ENCODE measurements around the gene DUSP14. TPM values are rescaled to one million over a fixed set of nuclear protein-coding genes. Genes with fewer than 3 reads are reported as not detected.

The DUSP14 gene
- total and polyA plus RNA-seq, 2 of the 13 experiments (the other 11 are each of a cell fraction or from before 2014, with no cell fraction given): 33.5 to 39.8 TPM

DNA sequence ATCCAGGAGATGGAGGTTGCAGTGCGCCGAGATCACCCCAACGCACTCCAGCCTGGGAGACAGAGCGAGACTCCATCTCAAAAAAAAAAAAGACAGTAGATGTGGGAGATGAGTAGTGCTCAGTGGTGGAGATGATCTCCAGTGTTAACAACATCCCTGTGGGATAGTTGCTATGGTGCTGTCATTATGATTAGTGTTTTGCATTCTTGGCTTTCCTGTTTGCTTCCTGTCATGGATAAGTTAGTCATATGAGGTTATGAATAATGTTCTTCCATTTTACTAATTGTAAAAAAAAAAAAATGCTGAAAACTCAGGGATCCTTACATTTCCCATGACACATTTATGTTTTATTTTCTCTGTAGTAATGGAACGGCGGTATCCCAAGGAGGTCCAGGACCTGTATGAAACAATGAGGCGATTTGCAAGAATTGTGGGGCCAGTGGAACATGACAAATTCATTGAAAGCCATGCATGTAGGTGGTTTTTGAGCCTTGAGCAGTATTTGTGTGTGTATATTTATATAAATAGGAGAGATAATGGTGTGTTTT is 24.5 kb upstream of the DUSP14 start (continued):
- no peak for TF ChIP-seq EZH2 (conservative IDR thresholded peaks at IDR 0.05; ENCODE audit: low read depth, low read length)

DNA sequence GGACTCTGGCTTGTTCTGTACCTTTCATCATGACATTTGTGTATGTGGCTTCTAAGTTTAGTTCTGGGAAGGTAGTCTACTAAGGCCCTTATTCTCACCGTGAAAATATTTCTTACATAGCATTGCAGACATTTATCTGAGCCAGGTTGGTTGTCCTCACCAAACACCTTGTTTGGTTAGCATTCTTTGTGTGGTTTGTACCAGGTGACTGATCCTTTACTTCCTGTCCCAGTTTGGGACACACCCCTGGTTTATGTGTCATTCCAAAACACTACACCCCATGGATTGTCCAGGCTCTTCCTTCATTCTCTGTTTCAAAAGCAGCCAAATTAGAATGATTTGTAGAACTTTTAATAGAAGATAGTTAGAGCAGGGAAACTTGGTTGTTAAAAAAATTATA is 23.2 kb upstream of the DUSP14 start:
- in situ Hi-C loops (cut with HindIII; ENCODE audit: extremely low pct_ligation_motif_present, low pct_unique_long_range_greater_than_20kb) (no loop called here), intact Hi-C loops (cut with micrococcal nuclease; ENCODE audit: unreplicated experiment) (no loop called here)
- Histone ChIP-seq H3K9ac (ENCODE audit: insufficient read depth, low read depth, low read length) (no peak overlapping the region), H3K4me1 (ENCODE audit: insufficient read depth, low read length) (no peaks in the 10 kb centered on the region), H4K20me1 (ENCODE audit: insufficient read depth, low read length) (no peaks in the 10 kb centered on the region), H3K36me3 (replicated peaks in 1 of 2; ENCODE audit: control insufficient read depth in 1 of 2, insufficient read depth in 2 of 2, low read length in 2 of 2) (peaks cover 0 to 30% of the 10 kb centered on the region in 2 experiments; a peak in 3 of 5 replicates), H2AFZ (ENCODE audit: low read length) (no peak overlapping the region), H3K27me3 (ENCODE audit: control insufficient read depth in 1 of 2, insufficient read depth in 2 of 2, low read length in 2 of 2) (no peaks in the 10 kb centered on the region), H3K79me2 (ENCODE audit: insufficient read depth, low read length) (no peaks in the 10 kb centered on the region), H3K4me2 (ENCODE audit: low read depth, low read length) (no peak overlapping the region), H3K9me3 (ENCODE audit: low read length) (no peaks in the 10 kb centered on the region), H3K4me3 (replicated peaks in 1 of 3; ENCODE audit: insufficient read depth in 1 of 3, low read depth in 2 of 3, low read length in 3 of 3) (no peak overlapping the region), H3K27ac (ENCODE audit: extremely low read length, insufficient read depth, low read length) (no peak overlapping the region)
- 88% methylated on average over 1 of the region's 1 CpG for WGBS (ENCODE audit: low lambda C conversion rate)
- CTCF ChIA-PET (ENCODE audit: low intra/inter-chr PET ratio, low total read pairs): no interaction called here
- BruUV-seq (replicated peaks): no TSS peak
- ATAC-seq (no peak), DNase-seq (ENCODE audit: low spot score) (no peak), FAIRE-seq (no peak)
- POLR2A ChIA-PET: no interaction called here
- TF ChIP-seq, protein P1, sequence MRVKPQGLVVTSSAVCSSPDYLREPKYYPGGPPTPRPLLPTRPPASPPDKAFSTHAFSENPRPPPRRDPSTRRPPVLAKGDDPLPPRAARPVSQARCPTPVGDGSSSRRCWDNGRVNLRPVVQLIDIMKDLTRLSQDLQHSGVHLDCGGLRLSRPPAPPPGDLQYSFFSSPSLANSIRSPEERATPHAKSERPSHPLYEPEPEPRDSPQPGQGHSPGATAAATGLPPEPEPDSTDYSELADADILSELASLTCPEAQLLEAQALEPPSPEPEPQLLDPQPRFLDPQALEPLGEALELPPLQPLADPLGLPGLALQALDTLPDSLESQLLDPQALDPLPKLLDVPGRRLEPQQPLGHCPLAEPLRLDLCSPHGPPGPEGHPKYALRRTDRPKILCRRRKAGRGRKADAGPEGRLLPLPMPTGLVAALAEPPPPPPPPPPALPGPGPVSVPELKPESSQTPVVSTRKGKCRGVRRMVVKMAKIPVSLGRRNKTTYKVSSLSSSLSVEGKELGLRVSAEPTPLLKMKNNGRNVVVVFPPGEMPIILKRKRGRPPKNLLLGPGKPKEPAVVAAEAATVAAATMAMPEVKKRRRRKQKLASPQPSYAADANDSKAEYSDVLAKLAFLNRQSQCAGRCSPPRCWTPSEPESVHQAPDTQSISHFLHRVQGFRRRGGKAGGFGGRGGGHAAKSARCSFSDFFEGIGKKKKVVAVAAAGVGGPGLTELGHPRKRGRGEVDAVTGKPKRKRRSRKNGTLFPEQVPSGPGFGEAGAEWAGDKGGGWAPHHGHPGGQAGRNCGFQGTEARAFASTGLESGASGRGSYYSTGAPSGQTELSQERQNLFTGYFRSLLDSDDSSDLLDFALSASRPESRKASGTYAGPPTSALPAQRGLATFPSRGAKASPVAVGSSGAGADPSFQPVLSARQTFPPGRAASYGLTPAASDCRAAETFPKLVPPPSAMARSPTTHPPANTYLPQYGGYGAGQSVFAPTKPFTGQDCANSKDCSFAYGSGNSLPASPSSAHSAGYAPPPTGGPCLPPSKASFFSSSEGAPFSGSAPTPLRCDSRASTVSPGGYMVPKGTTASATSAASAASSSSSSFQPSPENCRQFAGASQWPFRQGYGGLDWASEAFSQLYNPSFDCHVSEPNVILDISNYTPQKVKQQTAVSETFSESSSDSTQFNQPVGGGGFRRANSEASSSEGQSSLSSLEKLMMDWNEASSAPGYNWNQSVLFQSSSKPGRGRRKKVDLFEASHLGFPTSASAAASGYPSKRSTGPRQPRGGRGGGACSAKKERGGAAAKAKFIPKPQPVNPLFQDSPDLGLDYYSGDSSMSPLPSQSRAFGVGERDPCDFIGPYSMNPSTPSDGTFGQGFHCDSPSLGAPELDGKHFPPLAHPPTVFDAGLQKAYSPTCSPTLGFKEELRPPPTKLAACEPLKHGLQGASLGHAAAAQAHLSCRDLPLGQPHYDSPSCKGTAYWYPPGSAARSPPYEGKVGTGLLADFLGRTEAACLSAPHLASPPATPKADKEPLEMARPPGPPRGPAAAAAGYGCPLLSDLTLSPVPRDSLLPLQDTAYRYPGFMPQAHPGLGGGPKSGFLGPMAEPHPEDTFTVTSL (CRISPR knock-in tag; IDR thresholded peaks at IDR 0.05; ENCODE audit: borderline replicate concordance): no peak
- no peak for TF ChIP-seq GABPB1 (CRISPR knock-in tag; IDR thresholded peaks at IDR 0.05)
- TF ChIP-seq SMAD1 (CRISPR knock-in tag; IDR thresholded peaks at IDR 0.05; ENCODE audit: borderline replicate concordance, low read depth): no peak
- no peak for TF ChIP-seq ZBTB8A (CRISPR knock-in tag; IDR thresholded peaks at IDR 0.05; ENCODE audit: borderline replicate concordance, low read depth)
- no peak for TF ChIP-seq ZNF292 (CRISPR knock-in tag; IDR thresholded peaks at IDR 0.05; ENCODE audit: borderline replicate concordance, low read depth)
- TF ChIP-seq, protein P2, sequence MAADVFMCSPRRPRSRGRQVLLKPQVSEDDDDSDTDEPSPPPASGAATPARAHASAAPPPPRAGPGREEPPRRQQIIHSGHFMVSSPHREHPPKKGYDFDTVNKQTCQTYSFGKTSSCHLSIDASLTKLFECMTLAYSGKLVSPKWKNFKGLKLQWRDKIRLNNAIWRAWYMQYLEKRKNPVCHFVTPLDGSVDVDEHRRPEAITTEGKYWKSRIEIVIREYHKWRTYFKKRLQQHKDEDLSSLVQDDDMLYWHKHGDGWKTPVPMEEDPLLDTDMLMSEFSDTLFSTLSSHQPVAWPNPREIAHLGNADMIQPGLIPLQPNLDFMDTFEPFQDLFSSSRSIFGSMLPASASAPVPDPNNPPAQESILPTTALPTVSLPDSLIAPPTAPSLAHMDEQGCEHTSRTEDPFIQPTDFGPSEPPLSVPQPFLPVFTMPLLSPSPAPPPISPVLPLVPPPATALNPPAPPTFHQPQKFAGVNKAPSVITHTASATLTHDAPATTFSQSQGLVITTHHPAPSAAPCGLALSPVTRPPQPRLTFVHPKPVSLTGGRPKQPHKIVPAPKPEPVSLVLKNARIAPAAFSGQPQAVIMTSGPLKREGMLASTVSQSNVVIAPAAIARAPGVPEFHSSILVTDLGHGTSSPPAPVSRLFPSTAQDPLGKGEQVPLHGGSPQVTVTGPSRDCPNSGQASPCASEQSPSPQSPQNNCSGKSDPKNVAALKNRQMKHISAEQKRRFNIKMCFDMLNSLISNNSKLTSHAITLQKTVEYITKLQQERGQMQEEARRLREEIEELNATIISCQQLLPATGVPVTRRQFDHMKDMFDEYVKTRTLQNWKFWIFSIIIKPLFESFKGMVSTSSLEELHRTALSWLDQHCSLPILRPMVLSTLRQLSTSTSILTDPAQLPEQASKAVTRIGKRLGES (CRISPR knock-in tag; IDR thresholded peaks at IDR 0.05; ENCODE audit: borderline replicate concordance): no peak
- TF ChIP-seq STAT5B (CRISPR knock-in tag; IDR thresholded peaks at IDR 0.05): no peak
- no peak for TF ChIP-seq ELF3 (CRISPR knock-in tag; IDR thresholded peaks at IDR 0.05)
- TF ChIP-seq, protein P3, sequence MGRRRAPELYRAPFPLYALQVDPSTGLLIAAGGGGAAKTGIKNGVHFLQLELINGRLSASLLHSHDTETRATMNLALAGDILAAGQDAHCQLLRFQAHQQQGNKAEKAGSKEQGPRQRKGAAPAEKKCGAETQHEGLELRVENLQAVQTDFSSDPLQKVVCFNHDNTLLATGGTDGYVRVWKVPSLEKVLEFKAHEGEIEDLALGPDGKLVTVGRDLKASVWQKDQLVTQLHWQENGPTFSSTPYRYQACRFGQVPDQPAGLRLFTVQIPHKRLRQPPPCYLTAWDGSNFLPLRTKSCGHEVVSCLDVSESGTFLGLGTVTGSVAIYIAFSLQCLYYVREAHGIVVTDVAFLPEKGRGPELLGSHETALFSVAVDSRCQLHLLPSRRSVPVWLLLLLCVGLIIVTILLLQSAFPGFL (CRISPR knock-in tag; IDR thresholded peaks at IDR 0.05): no peak

Measured in HepG2 (cell line).